Heart right ventricle (tissue), 16 donors: ENCODE measurements around the gene LIN7A. TPM values are rescaled to one million over a fixed set of nuclear protein-coding genes. Genes with fewer than 3 reads are reported as not detected.

Experiments
- ATAC-seq, 8 donors: fragments of 200-7000 bp; cut with Tn5 transposase; one replicate each; pipeline ENCODE4 v1.9.1; 2020; ENCODE audit warnings: mild to moderate bottlenecking in 8 of 8, moderate library complexity in 8 of 8, moderate number of reproducible peaks in 1 of 8
- DNase-seq, 2 donors: peaks; one replicate each; pipeline ENCODE4 v3.0.0-alpha.2; 2020
- H3K27ac ChIP-seq, 10 donors: fragments of 200-600 bp; sonication (generic) in 2 of 10; one replicate each; pipeline versions ENCODE4 v1.5.0 to v1.8.0; 2020 to 2022; ENCODE audit warnings: mild to moderate bottlenecking in 3 of 10
- H3K27me3 ChIP-seq, 7 donors: fragments of 200-600 bp; one replicate each; pipeline ENCODE4 v1.8.0; 2021 to 2022; ENCODE audit warnings: mild to moderate bottlenecking in 2 of 7
- H3K36me3 ChIP-seq, 9 donors: fragments of 200-600 bp; sonication (generic) in 1 of 9; one replicate each; pipeline versions ENCODE4 v1.5.0 to v1.8.0; 2020 to 2022; ENCODE audit warnings: mild to moderate bottlenecking in 2 of 9
- H3K4me1 ChIP-seq, 9 donors: fragments of 200-600 bp; sonication (generic) in 1 of 9; one replicate each; pipeline versions ENCODE4 v1.5.0 to v1.8.0; 2020 to 2022; ENCODE audit warnings: mild to moderate bottlenecking in 4 of 9
- H3K4me3 ChIP-seq, 10 donors: fragments of 200-600 bp; sonication (generic) in 2 of 10; one replicate each; pipeline versions ENCODE4 v1.5.0 to v1.8.0; 2020 to 2022; ENCODE audit warnings: mild to moderate bottlenecking in 7 of 10, moderate library complexity in 2 of 10
- H3K9me3 ChIP-seq, 11 donors: fragments of 200-600 bp in 10 of 11; sonication (generic) in 2 of 11; one replicate each; pipeline versions ENCODE4 v1.5.0 to v1.8.0; 2013 to 2022; ENCODE audit warnings: mild to moderate bottlenecking in 2 of 11, control low read depth in 1 of 11, moderate library complexity in 1 of 11
- CTCF ChIP-seq, 9 donors: fragments of 200-600 bp; sonication (generic) in 2 of 9; IDR thresholded peaks; one replicate each; pipeline versions ENCODE4 v1.5.0 to v1.8.0; 2021 to 2022; ENCODE audit warnings: antibody characterized with exemption in 9 of 9, mild to moderate bottlenecking in 5 of 9, moderate library complexity in 1 of 9
- WGBS, 2 donors: extraction: QIAGEN DNeasy Blood & Tissue Kit; methylation state at CpG; one replicate each; pipeline ENCODE4 v1.1.7; 2013; ENCODE audit warnings: inconsistent platforms in 1 of 2; 5-methylcytosine and 5-hydroxymethylcytosine counted together
- intact Hi-C, 10 donors: fragments of 100-400 bp; cut with DNase I; formaldehyde crosslinking; loops; one replicate each; pipeline versions ENCODE4 v1.11.1 to v1.14.2; 2022
- polyA plus RNA-seq, 2 donors: library from polyadenylated mRNA; stranded (reverse); fragments of 200-250 nt; gene quantifications; one replicate each; pipeline ENCODE4 v1.2.3, GENCODE V29; 2013
- total RNA-seq, 10 donors: library from RNA; stranded (reverse); fragmentation: NEBNext Ultra II Directional in 3 of 10; extraction: Animal tissue kit (Norgen Biotek cat#: 25700) in 3 of 10; gene quantifications; one replicate each; pipeline versions ENCODE4 v1.2.1 to v1.2.4, GENCODE V29; 2021 to 2023
- donor health status: Arrhythmogenic right ventricular cardiomyopathy.
- donor health status: ischemic (EF 13 %, LVEDD 7.1; RV severe dilation, severe dysfunction).
- donor health status: healthy with polysubstance abuse.
- donor health status: DM: no; HTN: yes; CAD: no.
- donor health status: DM: no; HTN: no; CAD: no.
- donor health status: ischemic (EF 25% LVEDD 6.9; RV normal size, moderate dysfunction).
- donor health status: ischemic (EF 25% LVEDD 5.7; RV mildly dilated, moderate dysfunction).
- donor health status: healthy.
- donor health status: DM: yes; HTN: yes; CAD: no.
- donor health status: Ischemic cardiomyopathy.
- donor health status: ischemic (EF 35%, LVEDD 5.7; RV mildly dilated, moderate dysfunction).
- donor health status: nonischemic (EF 11% LVEDD 7.7; RV severe dilation, severe dysfunction).
- donor health status: DM: yes; HTN: yes; CAD: no.
- donor health status: PGD.
- donor health status: ischemic (EF 29% LVEDD 5.4; RV normal size, mild dysfunction).
- donor health status: nonischemic (EF 23%, LVEDD 6.1; RV moderate dilation, normal function).

The LIN7A gene
- total and polyA plus RNA-seq, 12 donors, result 6.2 to 15.3 (median 10.2) TPM

GRCh38 chr12:80776706-80777105 lies 161.0 kb downstream of the LIN7A start:
- no peak for TF ChIP-seq CTCF (IDR thresholded peaks at IDR 0.05)
- intact Hi-C loops, result no loop called here
- H3K27me3 ChIP-seq, result no peaks in the 10 kb centered on the region
- H3K4me1 ChIP-seq, result peaks cover 0 to 14% (median 10%) of the 10 kb centered on the region in 9 donors
- peaks cover 0 to 11% (median 0%) of the 10 kb centered on the region in 11 donors for H3K9me3 ChIP-seq
- no peaks in the 10 kb centered on the region for H3K36me3 ChIP-seq
- 92% methylated on average over 2 of the region's 2 CpGs for WGBS, 2 donors
- no peak overlapping the region for H3K4me3 ChIP-seq
- DNase-seq, result no peak
- ATAC-seq, result no peak
- peak overlapping the region in 2 of 10 donors; percentile 39 to 77 for H3K27ac ChIP-seq

- 94 to 96% methylated on average over 2 of the region's 2 CpGs for WGBS, 2 donors
- Histone ChIP-seq H3K27ac (no peak overlapping the region), H3K27me3 (no peaks in the 10 kb centered on the region), H3K4me1 (no peaks in the 10 kb centered on the region), H3K36me3 (no peaks in the 10 kb centered on the region), H3K4me3 (no peak overlapping the region), H3K9me3 (peaks cover 0 to 11% (median 0%) of the 10 kb centered on the region in 11 donors)
- intact Hi-C loops, result no loop called here
- ATAC-seq, result no peak
- no peak for DNase-seq
- no peak for TF ChIP-seq CTCF (IDR thresholded peaks at IDR 0.05)
These were observed 166.8 kb downstream of the LIN7A start for GRCh38 chr12:80770958-80771357.

GRCh38 chr12:80769553-80770140 lies 168.1 kb downstream of the LIN7A start:
- DNase-seq (no peak), ATAC-seq (no peak)
- H3K36me3 ChIP-seq, result no peaks in the 10 kb centered on the region
- H3K27ac ChIP-seq, result no peak overlapping the region
- TF ChIP-seq CTCF (IDR thresholded peaks at IDR 0.05), result no peak
- intact Hi-C loops, result loop anchor here in 5 of 10 donors (10.0 kb wide), 5 partner anchors 175 to 365 kb away; no protein-coding TSS in a partner anchor
- H3K27me3 ChIP-seq, result no peaks in the 10 kb centered on the region
- 84 to 86% methylated on average over 1 of the region's 1 CpG for whole genome bisulfite sequencing, 2 donors
- H3K4me3 ChIP-seq, result no peak overlapping the region
- H3K4me1 ChIP-seq, result no peaks in the 10 kb centered on the region
- peaks cover 0 to 8% (median 0%) of the 10 kb centered on the region in 11 donors for H3K9me3 ChIP-seq

GRCh38 chr12:80766897-80767296 lies 170.8 kb downstream of the LIN7A start:
- Histone ChIP-seq H3K4me3 (no peak overlapping the region), H3K4me1 (no peaks in the 10 kb centered on the region), H3K27ac (no peak overlapping the region), H3K27me3 (no peaks in the 10 kb centered on the region), H3K36me3 (no peaks in the 10 kb centered on the region), H3K9me3 (no peaks in the 10 kb centered on the region)
- WGBS, 2 donors, result 66 to 68% methylated on average over 2 of the region's 2 CpGs
- DNase-seq (no peak), ATAC-seq (no peak)
- intact Hi-C loops, result loop anchor here in 5 of 10 donors (10.0 kb wide), 5 partner anchors 178 to 362 kb away; no protein-coding TSS in a partner anchor
- TF ChIP-seq CTCF (IDR thresholded peaks at IDR 0.05), result no peak
